GM12878 (cell line): ENCODE measurements around the gene BHLHE23. TPM values are rescaled to one million over a fixed set of nuclear protein-coding genes. Genes with fewer than 3 reads are reported as not detected.

Source experiments
- ATAC-seq: fragments of 200-7000 bp; cut with Tn5 transposase; 3 replicates; pipeline ENCODE4 v1.9.1; 2020; ENCODE audit warnings: mild to moderate bottlenecking, moderate library complexity
- BruUV-seq: library from RNA; stranded (reverse); fragments of 400-500 nt; replicated peaks from 2 replicates; lab custom pipeline; 2021; lab: Mats Ljungman, UMichigan
- CTCF ChIA-PET: fragments of 300-600 bp; sonication (Branson Sonifier 250); formaldehyde crosslinking; extraction: SDS; loops from one replicate; lab custom pipeline; 2021; ENCODE audit warnings: inconsistent platforms; lab: Yijun Ruan, JAX
- POLR2A ChIA-PET: fragments of 350-600 bp; formaldehyde crosslinking; extraction: SDS; loops from one replicate; lab custom pipeline; 2021; ENCODE audit warnings: inconsistent platforms; lab: Charles Lee
- RAD21 ChIA-PET: fragments of 300-600 bp; sonication (Branson Sonifier 250); formaldehyde crosslinking; loops from one replicate; lab custom pipeline; 2023; ENCODE audit warnings: antibody characterized with exemption; ENCODE audit not compliant: unreplicated experiment; lab: Charles Lee
- SMC1A ChIA-PET: fragments of 300-600 bp; sonication (Branson Sonifier 250); formaldehyde crosslinking; loops from one replicate; lab custom pipeline; 2023; ENCODE audit not compliant: unreplicated experiment, uncharacterized antibody; lab: Charles Lee
- DNase-seq: peaks from one replicate; pipeline ENCODE4 v3.0.0-alpha.2; 2011; ENCODE audit warnings: low read depth, low spot score
- FAIRE-seq: peaks from 3 replicates; lab custom pipeline; 2011; peaks lifted over from hg19 to GRCh38; lab: Jason Lieb, UNC
- H2AFZ ChIP-seq: 2 replicates; pipeline ENCODE4 v1.6.0; 2011; ENCODE audit warnings: low read depth, low read length, control low read depth; ENCODE audit not compliant: control insufficient read depth
- H3K27ac ChIP-seq: 2 replicates; pipeline ENCODE4 v1.5.1; 2011; ENCODE audit warnings: control low read depth; ENCODE audit not compliant: control insufficient read depth, insufficient read depth
- H3K27me3 ChIP-seq, 2 experiments: replicated peaks in 1 of 2; 2 replicates each; pipeline versions ENCODE4 v1.6.0 to v1.6.1; 2011; ENCODE audit warnings: low read length in 1 of 2; ENCODE audit not compliant: control insufficient read depth in 2 of 2, insufficient read depth in 2 of 2
- H3K36me3 ChIP-seq, 2 experiments: 2 replicates each; pipeline ENCODE4 v1.5.1; 2011; ENCODE audit warnings: low read length in 1 of 2; ENCODE audit not compliant: control insufficient read depth in 2 of 2, insufficient read depth in 2 of 2
- H3K4me1 ChIP-seq: 2 replicates; pipeline ENCODE4 v1.6.1; 2011; ENCODE audit warnings: mild to moderate bottlenecking, low read length, moderate library complexity, mixed read lengths; ENCODE audit not compliant: control insufficient read depth, insufficient read depth
- H3K4me2 ChIP-seq: 2 replicates; pipeline ENCODE4 v1.6.0; 2011; ENCODE audit warnings: control low read depth; ENCODE audit not compliant: control insufficient read depth, insufficient read depth
- H3K4me3 ChIP-seq: fragments of 200-600 bp; sonication (generic); 2 replicates; pipeline ENCODE4 v1.5.1; 2016
- H3K79me2 ChIP-seq: 2 replicates; pipeline ENCODE4 v1.6.0; 2011; ENCODE audit warnings: low read length; ENCODE audit not compliant: control insufficient read depth, insufficient read depth
- H3K9ac ChIP-seq: 2 replicates; pipeline ENCODE4 v1.8.0; 2011; ENCODE audit warnings: low read length, control low read depth, mixed read lengths; ENCODE audit not compliant: control insufficient read depth, insufficient read depth
- H3K9me3 ChIP-seq: replicated peaks from 3 replicates; pipeline ENCODE4 v1.5.1; 2011; ENCODE audit warnings: mild to moderate bottlenecking, low read length; ENCODE audit not compliant: control insufficient read depth, insufficient read depth
- H4K20me1 ChIP-seq: 2 replicates; pipeline ENCODE4 v1.6.0; 2011; ENCODE audit not compliant: control insufficient read depth, insufficient read depth
- CEBPB ChIP-seq, 2 experiments: fragments of 150-350 bp in 1 of 2; IDR thresholded peaks; 2 replicates each; pipeline ENCODE4 v1.6.1; 2012 to 2014; ENCODE audit warnings: low read depth in 2 of 2, low read length in 2 of 2, borderline replicate concordance in 1 of 2, inconsistent platforms in 1 of 2
- CHD1 ChIP-seq: IDR thresholded peaks from 2 replicates; pipeline ENCODE4 v1.6.1; 2012; ENCODE audit warnings: low read depth, low read length, improper control_type of control experiment
- EGR1 ChIP-seq, 2 experiments: IDR thresholded peaks; 1 replicate in 1 of 2; 2 replicates in 1 of 2; pipeline ENCODE4 v1.6.1; 2011 to 2012; ENCODE audit warnings: low read depth in 2 of 2, low read length in 2 of 2, borderline replicate concordance in 1 of 2, mild to moderate bottlenecking in 1 of 2, moderate library complexity in 1 of 2
- MYC ChIP-seq: IDR thresholded peaks from 2 replicates; pipeline ENCODE4 v1.6.1; 2011; ENCODE audit warnings: mild to moderate bottlenecking, low read length, moderate library complexity, inconsistent platforms; ENCODE audit not compliant: insufficient read depth, insufficient replicate concordance, insufficient read length, severe bottlenecking
- NFYA ChIP-seq: IDR thresholded peaks from 2 replicates; pipeline ENCODE4 v1.6.1; 2011; ENCODE audit warnings: low read depth, mild to moderate bottlenecking, low read length, improper control_type of control experiment, borderline replicate concordance
- POLR2A ChIP-seq: IDR thresholded peaks from 2 replicates; pipeline ENCODE4 v1.6.1; 2011; ENCODE audit warnings: low read depth, mild to moderate bottlenecking, low read length
- POLR2AphosphoS2 ChIP-seq: IDR thresholded peaks from 2 replicates; pipeline ENCODE4 v1.6.1; 2011; ENCODE audit warnings: low read depth, mild to moderate bottlenecking, low read length, improper control_type of control experiment, moderate library complexity
- POLR2AphosphoS5 ChIP-seq: IDR thresholded peaks from 2 replicates; pipeline ENCODE4 v1.6.1; 2011; ENCODE audit warnings: mild to moderate bottlenecking, low read length, inconsistent platforms
- ZSCAN29 ChIP-seq: fragments of 450-650 bp; IDR thresholded peaks from 2 replicates; pipeline ENCODE4 v1.6.1; 2017; ENCODE audit warnings: mild to moderate bottlenecking, moderate library complexity
- WGBS: methylation state at CpG from one replicate; pipeline ENCODE4 v1.1.6; 2016; ENCODE audit warnings: low lambda C conversion rate; ENCODE audit not compliant: insufficient replicate concordance, insufficient coverage; ENCODE audit errors: missing lambda C conversion rate; 5-methylcytosine and 5-hydroxymethylcytosine counted together
- in situ Hi-C: fragments of 300-500 bp; cut with MboI; formaldehyde crosslinking; loops from 9 replicates; pipeline ENCODE4 v1.14.3; 2018; ENCODE audit warnings: mixed read lengths
- intact Hi-C: fragments of 100-400 bp; cut with micrococcal nuclease; formaldehyde crosslinking; loops from one replicate; pipeline ENCODE4 v1.14.2; 2022; ENCODE audit not compliant: unreplicated experiment
- polyA plus RNA-seq, 11 experiments: library from polyadenylated mRNA; depleted of rRNA in 4 of 11; unstranded in 6 of 11; stranded (reverse) in 5 of 11; fragments of >200 nt; fragmentation: Nextera tagmentation in 4 of 11; fragmentation: Illumina TruSeq in 1 of 11; extraction: Ambion mirVana in 4 of 11; extraction: Trizol in 1 of 11; gene quantifications; 1 replicate in 1 of 11; 2 replicates in 10 of 11; pipeline versions ENCODE4 v1.2.1 to v1.2.3, GENCODE V29; 2011 to 2016; ENCODE audit warnings: inconsistent platforms in 2 of 11, missing spikeins in 2 of 11, low read depth in 1 of 11
- total RNA-seq, 4 experiments: library from RNA; depleted of rRNA in 3 of 4; stranded (reverse); fragments of >200 nt in 3 of 4; fragmentation: Illumina TruSeq in 1 of 4; extraction: Trizol in 1 of 4; gene quantifications; 2 replicates each; pipeline versions ENCODE4 v1.2.1 to v1.2.3, GENCODE V29; 2013 to 2021
- TF ChIP-seq, protein P1 (sequence below): fragments of 450-650 bp; IDR thresholded peaks from 2 replicates; pipeline ENCODE4 v1.6.1; 2016; ENCODE audit warnings: mild to moderate bottlenecking
- TF ChIP-seq, protein P2 (sequence below): fragments of 450-650 bp; IDR thresholded peaks from 2 replicates; pipeline ENCODE4 v1.6.1; 2018; ENCODE audit warnings: borderline replicate concordance, mild to moderate bottlenecking; ENCODE audit not compliant: partially characterized antibody

The BHLHE23 gene
- total and polyA plus RNA-seq, 10 of the 15 experiments (the other 5 are each of a cell fraction or from before 2014, with no cell fraction given): 0.28 to 0.33 TPM; not detected in 8

DNA sequence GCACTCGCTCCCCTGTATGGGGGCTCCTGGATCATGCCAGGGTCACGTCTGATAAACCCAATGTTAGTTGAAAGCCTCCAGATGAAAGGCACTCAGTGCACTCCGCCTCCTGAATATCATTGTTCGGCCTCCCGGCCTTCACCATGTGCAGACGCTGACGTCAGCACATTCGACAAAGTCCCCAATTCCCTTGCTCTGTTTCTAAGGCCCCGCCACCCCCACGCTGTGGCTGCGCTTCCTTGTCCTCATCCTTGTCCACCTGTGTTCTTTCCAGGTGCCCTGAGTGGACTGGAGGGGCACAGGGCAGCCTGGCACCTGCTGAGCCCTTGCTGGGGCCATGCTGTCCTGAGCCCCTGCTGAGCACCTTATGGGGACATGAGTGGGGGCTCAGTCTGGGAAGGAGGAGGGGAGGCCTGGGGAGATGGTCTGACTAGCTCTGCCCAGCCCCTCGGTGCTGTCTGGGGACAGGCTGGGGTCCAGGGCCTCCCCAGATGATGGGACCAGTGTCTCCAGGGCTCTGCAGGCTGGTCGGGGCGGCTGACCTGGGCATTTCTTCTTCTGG is 9.8 kb upstream of the BHLHE23 start:
- 78% methylated on average over 14 of the region's 14 CpGs for WGBS
- RAD21 ChIA-PET: no interaction called here
- no peak for FAIRE-seq
- intact Hi-C loops: no loop called here
- ATAC-seq: no peak
- POLR2A ChIA-PET: no interaction called here
- H4K20me1 ChIP-seq: no peaks in the 10 kb centered on the region
- CTCF ChIA-PET: no interaction called here
- SMC1A ChIA-PET: interaction anchor here (3.0 kb wide), 1 partner anchor 9 kb away, joined by 11 read pairs; no protein-coding TSS in a partner anchor
- H3K27ac ChIP-seq: no peak overlapping the region
- peaks cover 23% of the 10 kb centered on the region for H3K4me1 ChIP-seq
- TF ChIP-seq CEBPB (IDR thresholded peaks at IDR 0.05; ENCODE audit: borderline replicate concordance in 1 of 2, low read depth in 2 of 2, low read length in 2 of 2): no peak
- TF ChIP-seq, protein P1, sequence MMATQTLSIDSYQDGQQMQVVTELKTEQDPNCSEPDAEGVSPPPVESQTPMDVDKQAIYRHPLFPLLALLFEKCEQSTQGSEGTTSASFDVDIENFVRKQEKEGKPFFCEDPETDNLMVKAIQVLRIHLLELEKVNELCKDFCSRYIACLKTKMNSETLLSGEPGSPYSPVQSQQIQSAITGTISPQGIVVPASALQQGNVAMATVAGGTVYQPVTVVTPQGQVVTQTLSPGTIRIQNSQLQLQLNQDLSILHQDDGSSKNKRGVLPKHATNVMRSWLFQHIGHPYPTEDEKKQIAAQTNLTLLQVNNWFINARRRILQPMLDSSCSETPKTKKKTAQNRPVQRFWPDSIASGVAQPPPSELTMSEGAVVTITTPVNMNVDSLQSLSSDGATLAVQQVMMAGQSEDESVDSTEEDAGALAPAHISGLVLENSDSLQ: no peak
- H3K4me3 ChIP-seq: no peak overlapping the region
- H3K27me3 ChIP-seq: no peaks in the 10 kb centered on the region
- no TSS peak for BruUV-seq
- H3K9me3 ChIP-seq: peaks cover 3% of the 10 kb centered on the region
- in situ Hi-C loops: no loop called here
- no peak overlapping the region for H3K4me2 ChIP-seq
- H3K9ac ChIP-seq: no peak overlapping the region
- peaks cover 46% of the 10 kb centered on the region for H3K79me2 ChIP-seq
- H3K36me3 ChIP-seq: no peaks in the 10 kb centered on the region; a peak in 1 of 4 replicates
- DNase-seq: no peak
- H2AFZ ChIP-seq: no peak overlapping the region

DNA sequence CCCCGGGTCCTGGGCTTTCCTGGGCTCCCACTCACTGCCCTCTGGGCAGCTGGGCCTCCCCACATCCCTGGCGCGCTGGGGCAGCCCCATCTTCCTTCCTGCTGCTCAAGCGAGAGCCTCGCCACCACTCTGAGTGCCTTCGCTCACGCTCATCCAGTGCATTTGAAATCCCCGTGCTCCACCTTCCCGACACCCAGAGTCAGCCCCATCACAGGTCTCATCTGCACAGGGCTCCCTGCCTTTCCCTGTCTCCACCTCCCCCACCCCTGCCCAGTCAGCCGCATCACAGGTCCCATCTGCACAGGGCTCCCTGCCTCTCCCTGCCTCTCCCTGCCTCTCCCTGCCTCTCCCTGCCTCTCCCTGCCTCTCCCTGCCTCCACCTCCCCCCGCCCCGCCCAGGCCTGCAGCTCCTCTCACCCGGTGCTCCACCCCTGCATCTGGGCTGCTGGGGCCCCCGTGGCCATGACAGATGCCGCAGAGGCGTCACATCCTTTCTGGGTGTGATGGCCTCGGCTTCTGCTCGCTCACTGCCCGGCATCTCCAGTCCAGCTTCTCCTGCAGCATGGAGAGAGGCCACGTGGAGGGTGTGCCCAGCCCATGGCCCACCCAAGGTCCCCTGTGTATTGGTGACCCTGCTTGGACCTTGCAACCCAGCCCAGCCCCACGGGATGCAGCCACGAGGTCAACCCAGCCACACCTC is 9.0 kb upstream of the BHLHE23 start:
- Histone ChIP-seq H4K20me1 (no peaks in the 10 kb centered on the region), H3K4me3 (no peak overlapping the region), H3K9me3 (peaks cover 3% of the 10 kb centered on the region), H3K27ac (no peak overlapping the region), H3K79me2 (peaks cover 52% of the 10 kb centered on the region), H3K27me3 (no peaks in the 10 kb centered on the region), H3K4me1 (peaks cover 29% of the 10 kb centered on the region), H3K36me3 (no peaks in the 10 kb centered on the region; a peak in 1 of 4 replicates), H3K9ac (no peak overlapping the region), H2AFZ (no peak overlapping the region), H3K4me2 (peak overlapping the region; percentile 54)
- POLR2A ChIA-PET: interaction anchor here (0.8 to 1.8 kb wide), 2 partner anchors 24 to 38 kb away, joined by 4 to 6 read pairs; no protein-coding TSS in a partner anchor
- WGBS: 67% methylated on average over 18 of the region's 22 CpGs
- SMC1A ChIA-PET: interaction anchor here (3.0 kb wide), 1 partner anchor 9 kb away, joined by 11 read pairs; no protein-coding TSS in a partner anchor
- TF ChIP-seq POLR2AphosphoS2: no peak
- no peak for TF ChIP-seq EGR1 (IDR thresholded peaks at IDR 0.05; ENCODE audit: borderline replicate concordance in 1 of 2, low read depth in 2 of 2, low read length in 2 of 2)
- no peak for TF ChIP-seq CHD1
- no peak for TF ChIP-seq POLR2AphosphoS5
- TF ChIP-seq NFYA: no peak
- TF ChIP-seq MYC: no peak
- TF ChIP-seq POLR2A: 0 out of 2 replicates have a peak, but pooled peaks have one; percentile 2
- no peak for TF ChIP-seq ZSCAN29
- TF ChIP-seq, protein P2, sequence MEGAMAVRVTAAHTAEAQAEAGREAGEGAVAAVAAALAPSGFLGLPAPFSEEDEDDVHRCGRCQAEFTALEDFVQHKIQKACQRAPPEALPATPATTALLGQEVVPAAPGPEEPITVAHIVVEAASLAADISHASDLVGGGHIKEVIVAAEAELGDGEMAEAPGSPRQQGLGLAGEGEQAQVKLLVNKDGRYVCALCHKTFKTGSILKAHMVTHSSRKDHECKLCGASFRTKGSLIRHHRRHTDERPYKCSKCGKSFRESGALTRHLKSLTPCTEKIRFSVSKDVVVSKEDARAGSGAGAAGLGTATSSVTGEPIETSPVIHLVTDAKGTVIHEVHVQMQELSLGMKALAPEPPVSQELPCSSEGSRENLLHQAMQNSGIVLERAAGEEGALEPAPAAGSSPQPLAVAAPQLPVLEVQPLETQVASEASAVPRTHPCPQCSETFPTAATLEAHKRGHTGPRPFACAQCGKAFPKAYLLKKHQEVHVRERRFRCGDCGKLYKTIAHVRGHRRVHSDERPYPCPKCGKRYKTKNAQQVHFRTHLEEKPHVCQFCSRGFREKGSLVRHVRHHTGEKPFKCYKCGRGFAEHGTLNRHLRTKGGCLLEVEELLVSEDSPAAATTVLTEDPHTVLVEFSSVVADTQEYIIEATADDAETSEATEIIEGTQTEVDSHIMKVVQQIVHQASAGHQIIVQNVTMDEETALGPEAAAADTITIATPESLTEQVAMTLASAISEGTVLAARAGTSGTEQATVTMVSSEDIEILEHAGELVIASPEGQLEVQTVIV: no peak
- intact Hi-C loops (no loop called here), in situ Hi-C loops (no loop called here)
- FAIRE-seq (no peak), ATAC-seq (no peak), DNase-seq (no peak)
- CTCF ChIA-PET: interaction anchor here (1.3 kb wide), 1 partner anchor 200 kb away, joined by 3 read pairs; the partner anchor contains the start of gene YTHDF1
- BruUV-seq: no TSS peak
- RAD21 ChIA-PET: interaction anchor here (1.4 kb wide), 1 partner anchor 62 kb away, joined by 5 read pairs; no protein-coding TSS in a partner anchor
